SKM-1 treated with dmso at 0.1 percent for 144 hours (cell line): ENCODE results near the gene CREB3L4.
"Not testable (repeated sequence)": the region's sequence is repeated elsewhere in the genome, so short reads cannot be mapped to it uniquely, and the experiment has no call there.

Source experiments
- DNase-seq: peaks from one replicate; lab custom pipeline; 2025; ENCODE audit not compliant: unreplicated experiment; lab: John Stamatoyannopoulos, UW

The CREB3L4 gene

GRCh38 chr1:153958111-153958960 lies 9.4 kb upstream of the CREB3L4 start, which contains the start of gene CRTC2:
CRTC2 (minus strand) TSS chr1:153958612; CDS start chr1:153958497, 115 bp downstream.
- DNase-seq, result peak; percentile 100

DNA sequence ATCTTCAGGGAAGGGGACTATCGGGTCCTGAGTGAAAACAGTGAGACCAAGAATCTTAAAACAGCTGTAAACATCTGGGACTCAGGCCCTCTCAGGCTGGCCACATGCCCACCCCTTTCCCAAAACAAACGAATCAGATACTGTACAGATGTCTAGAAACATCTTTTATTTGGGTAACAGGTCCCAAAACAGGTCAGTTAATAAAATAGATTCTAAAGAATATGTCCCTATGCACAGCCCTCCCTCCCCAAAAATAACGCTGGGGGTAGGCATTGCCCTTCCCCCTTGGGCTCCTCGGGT lies 8.8 kb upstream of the CREB3L4 start:
- DNase-seq, result no peak

- DNase-seq, result no peak
Measured at GRCh38 chr1:153959454-153959853, 8.2 kb upstream of the CREB3L4 start.

GRCh38 chr1:153960206-153960605 lies 7.5 kb upstream of the CREB3L4 start:
- DNase-seq, result no peak

GRCh38 chr1:153961421-153961820 lies 6.3 kb upstream of the CREB3L4 start:
- no peak for DNase-seq

DNA sequence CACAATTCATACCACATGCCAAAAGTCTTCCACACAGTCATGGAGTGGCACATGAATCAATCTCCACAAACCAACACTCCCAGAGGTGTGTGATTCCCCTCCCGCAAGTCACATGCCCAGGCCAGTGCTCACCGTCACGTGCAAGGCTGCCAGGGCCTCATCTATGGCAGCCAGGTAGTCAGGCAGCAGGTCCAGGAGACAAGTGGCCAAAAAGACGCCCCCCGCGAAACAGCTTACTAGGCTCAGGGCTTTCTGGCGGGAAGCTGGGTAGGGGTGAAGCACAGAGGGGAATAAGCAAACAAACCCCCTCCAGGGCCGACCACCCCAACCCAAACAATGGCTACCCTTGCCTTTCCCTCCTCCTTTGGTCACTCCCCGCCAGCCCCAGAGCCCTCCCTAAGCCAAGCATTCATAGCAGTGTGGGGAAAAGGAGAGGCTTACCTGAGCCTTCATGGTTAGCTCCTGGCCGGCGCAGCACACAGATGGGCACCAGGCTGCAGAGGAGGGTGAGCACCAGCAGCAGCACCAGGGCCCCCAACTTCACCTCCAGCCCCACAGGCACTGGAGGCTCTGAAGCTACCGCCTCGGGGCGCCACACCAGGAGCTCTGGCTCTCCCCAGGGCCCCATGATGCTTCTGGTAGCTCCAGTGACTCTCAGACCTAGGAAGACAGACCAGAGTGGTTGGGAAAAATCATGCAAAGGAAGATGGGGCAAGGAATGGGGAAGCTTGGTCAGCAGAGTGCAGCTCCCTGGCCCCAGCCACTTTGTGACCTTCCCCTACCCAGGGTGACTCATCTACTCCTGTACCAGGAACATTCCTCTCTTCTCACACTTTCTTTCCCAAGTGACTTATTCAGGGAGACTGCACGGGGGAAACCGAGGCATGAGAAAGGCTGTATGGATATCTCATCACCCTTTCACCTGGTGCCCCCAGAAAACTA lies 5.3 kb upstream of the CREB3L4 start:
- peak; percentile 56 for DNase-seq

DNA sequence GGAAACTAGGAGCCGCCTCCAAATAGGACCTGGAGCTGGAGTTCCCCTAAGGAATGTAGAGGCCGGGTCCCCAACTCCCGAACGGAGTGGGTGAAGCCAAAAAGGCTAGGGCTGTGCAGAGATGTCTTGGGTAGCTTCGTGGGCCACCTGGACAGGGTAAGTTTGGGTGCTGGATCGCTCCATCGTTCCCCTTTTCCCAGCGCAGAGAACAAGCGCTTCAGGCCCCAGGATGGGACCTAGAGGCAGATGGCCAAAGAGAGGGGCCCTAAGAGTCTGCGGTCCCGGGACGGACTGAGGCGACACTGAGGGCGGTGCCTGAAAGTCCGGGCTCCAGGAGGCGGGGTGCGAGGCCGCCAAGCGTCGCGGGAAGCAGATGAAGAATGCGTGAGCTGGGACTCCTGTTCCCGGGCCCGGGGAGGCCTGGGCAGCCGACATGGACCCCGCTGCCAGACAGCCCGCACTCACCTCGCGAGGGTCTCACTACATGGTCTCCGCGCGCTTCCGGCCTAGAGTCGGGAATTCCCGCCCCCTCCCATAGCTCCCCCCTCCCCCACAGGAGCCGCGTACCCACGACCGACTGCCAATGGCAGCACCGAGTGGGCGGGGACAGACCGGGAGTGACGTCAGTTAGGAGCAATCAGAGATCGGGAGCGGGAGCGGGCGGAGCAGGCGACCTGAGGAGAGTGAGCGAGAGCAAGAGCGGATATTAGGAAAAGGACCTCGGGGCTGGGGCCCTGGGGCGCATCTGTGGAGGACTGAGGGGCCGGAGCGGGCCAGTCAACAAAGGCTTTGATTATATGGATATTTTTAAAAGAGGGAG lies 4.5 kb upstream of the CREB3L4 start, which contains the start of gene SLC39A1:
SLC39A1 (minus strand) TSS at position 508 of the 820 bp plus-strand sequence. CDS start 822 bp downstream, outside the sequence.
- peak; percentile 98 for DNase-seq

DNA sequence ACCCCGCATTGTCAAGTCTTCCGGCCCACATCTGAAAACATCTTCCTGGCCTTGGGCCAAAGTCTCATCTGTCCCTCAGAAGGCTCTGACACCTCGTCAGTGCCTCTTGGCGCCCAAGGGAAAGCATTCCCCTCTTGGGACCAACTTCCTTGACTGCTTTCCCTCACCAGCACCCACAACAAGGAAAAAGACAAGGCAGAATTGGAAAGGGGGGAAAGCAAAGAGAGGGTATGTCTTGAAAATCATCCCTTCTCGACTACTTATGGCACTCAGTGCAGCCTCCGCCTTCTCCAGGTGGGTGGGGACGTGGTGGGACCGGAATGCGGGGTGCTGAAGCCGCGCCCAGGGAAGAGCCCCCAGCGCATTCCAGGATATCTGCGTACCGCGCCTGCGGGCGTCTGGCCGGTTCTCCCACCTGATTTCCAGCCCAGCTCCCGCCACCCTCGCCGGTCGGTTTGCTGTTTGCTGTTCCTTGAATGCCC lies 3.8 kb upstream of the CREB3L4 start:
- DNase-seq, result no peak

GRCh38 chr1:153968000-153968363 lies 280 bp downstream of the CREB3L4 start:
- no peak for DNase-seq

- no peak for DNase-seq
Measured at GRCh38 chr1:153968408-153968807, 706 bp downstream of the CREB3L4 start.

DNA sequence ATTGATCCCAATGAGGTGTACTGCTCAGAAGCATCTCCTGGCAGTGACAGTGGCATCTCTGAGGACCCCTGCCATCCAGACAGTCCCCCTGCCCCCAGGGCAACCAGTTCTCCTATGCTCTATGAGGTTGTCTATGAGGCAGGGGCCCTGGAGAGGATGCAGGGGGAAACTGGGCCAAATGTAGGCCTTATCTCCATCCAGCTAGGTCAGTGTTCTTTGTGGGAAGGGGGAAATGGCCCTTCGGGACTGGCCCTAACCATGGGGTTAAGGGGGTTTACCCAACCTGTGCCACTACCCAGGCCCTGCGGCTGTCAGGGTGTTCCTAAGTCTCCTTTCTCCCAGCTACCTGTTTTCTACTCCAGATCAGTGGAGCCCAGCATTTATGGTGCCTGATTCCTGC lies 1.3 kb downstream of the CREB3L4 start:
- no peak for DNase-seq

DNA sequence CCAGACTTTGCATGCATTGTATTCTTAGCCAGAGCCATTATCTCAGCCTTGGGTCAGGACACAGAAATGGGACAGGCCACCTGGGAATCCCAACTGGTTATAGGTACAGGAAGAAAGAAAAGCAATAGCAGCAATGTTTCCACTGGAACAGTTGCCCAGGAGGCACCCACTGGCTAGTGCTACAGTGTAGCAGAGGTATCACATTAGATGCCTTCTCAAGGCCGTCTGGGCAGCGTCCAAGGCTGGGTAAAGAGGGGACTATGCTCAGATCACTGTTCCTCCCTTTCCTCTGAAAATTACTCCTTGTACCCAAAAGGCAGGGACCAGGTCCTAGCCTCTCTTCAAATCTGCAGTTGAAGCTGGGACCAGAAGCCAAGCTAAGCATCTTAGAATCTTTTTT lies 2.6 kb downstream of the CREB3L4 start:
- DNase-seq, result no peak

DNA sequence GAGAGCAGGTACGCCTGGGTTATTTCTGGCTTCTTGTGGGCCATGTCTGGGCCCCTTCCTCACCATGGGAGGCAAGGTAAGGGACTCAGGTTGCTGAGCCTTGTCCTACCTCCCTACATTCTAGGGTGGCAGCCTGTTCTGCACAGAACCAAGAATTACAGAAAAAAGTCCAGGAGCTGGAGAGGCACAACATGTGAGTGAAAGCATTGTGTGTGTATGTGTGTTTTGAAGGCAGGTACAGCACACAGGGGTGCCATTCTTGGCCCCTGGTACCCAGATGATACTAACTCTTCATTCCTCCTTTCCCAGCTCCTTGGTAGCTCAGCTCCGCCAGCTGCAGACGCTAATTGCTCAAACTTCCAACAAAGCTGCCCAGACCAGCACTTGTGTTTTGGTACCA lies 5.4 kb downstream of the CREB3L4 start:
- DNase-seq, result no peak

- DNase-seq, result no peak
Measured at GRCh38 chr1:153973525-153973924, 5.8 kb downstream of the CREB3L4 start.

- no peak for DNase-seq
Measured at GRCh38 chr1:153976819-153977249, 9.1 kb downstream of the CREB3L4 start.

GRCh38 chr1:153977250-153978240 lies 9.8 kb downstream of the CREB3L4 start, which contains the start of gene JTB:
JTB (minus strand) TSS chr1:153977674; CDS start chr1:153977252, 422 bp downstream.
- DNase-seq, result peak; percentile 87

DNA sequence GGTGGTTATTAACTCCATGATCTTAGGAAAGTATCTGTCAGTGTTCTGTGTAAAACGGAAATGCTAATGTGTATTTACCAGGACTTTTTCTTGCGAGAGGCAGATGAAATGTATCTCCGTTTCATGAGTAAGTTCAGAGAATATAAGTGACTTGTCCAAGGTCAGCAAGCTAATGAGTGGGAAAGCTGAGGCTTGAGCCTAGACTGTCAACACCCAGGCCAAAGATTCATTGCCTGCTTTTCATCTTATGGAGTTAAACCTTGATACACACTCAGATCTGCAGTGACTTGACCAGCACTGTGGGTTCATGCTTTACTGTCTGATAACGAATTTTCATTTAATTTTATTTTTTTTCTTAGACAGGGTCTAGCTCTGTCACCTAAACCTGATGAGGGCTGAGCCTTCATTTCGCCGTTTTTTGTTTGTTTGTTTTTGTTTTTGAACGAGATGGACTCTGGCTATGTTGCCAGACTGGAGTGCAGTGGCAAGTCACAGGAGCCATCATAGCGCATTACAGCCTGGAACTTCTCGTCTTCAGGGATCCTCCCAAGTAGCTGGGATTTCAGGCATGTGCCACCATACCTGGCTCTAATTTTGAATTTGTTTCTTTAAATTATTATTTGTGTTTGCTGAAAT lies 10.7 kb downstream of the CREB3L4 start:
- no peak for DNase-seq

DNA sequence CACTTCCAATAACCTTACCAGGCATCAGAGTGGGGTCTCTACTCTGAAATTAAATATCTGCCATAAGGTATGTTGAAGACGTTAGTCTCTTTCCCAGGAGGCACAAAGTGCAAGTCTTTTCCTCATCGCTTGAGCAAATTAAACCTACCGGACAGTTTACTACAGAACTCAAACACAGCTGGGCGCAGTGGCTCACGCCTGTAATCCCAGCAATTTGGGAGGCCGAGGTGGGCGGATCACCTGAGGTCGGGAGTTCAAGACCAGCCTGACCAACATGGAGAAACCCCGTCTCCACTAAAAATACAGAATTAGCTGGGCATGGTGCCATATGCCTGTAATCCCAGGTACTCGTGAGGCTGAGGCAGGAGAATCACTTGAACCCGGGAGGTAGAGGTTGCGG lies 11.4 kb downstream of the CREB3L4 start:
- not testable (repeated sequence) for DNase-seq

GRCh38 chr1:153981735-153982134 lies 14.0 kb downstream of the CREB3L4 start:
- DNase-seq, result not testable (repeated sequence)
